ENCODE measurements around the gene CACNA2D1.

CACNA2D1 gene

DNA sequence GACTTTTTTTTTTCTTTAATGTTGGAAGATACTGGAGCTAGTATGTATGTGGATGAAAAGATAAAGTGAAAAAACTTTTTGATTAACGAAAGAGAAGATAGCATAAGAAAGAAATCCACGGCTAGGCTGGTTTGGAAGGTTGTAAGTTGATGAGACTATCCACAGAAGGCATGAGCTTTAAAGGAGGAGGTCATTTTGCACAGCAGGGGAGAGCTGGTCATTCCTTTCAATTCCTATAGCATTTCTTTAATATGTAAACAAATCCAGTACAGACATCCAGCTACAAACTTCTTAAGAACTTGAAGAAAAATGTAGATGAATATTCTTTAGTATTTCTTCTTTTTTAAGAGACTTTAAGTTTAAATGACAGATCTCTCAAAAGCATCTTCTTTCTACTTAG is 281.3 kb downstream of the CACNA2D1 start:
- H4K8ac ChIP-seq (ENCODE audit: low read depth, low read length), result no peak overlapping the region
- H3K27me3 ChIP-seq (ENCODE audit: insufficient read depth, low read length, poor library complexity), result no peaks in the 10 kb centered on the region
- H2AK5ac ChIP-seq (ENCODE audit: low read length), result no peak overlapping the region
- no peak overlapping the region for H3K27ac ChIP-seq (ENCODE audit: low read depth, low read length)
- no peak overlapping the region for H3K56ac ChIP-seq (ENCODE audit: low read length)
- no peak overlapping the region for H3K4me3 ChIP-seq (ENCODE audit: low read length)
- WGBS (ENCODE audit: extremely low coverage, insufficient coverage, low lambda C conversion rate), result no CpG with 5 or more reads among the region's 2 CpGs
- H4K5ac ChIP-seq (ENCODE audit: low read length), result no peak overlapping the region
- H3K18ac ChIP-seq (ENCODE audit: low read length), result no peak overlapping the region
- H3K9ac ChIP-seq (ENCODE audit: low read length), result no peak overlapping the region
- H2BK5ac ChIP-seq (ENCODE audit: low read length), result no peak overlapping the region
- H2BK120ac ChIP-seq (ENCODE audit: low read depth, low read length), result no peak overlapping the region
- H3K79me2 ChIP-seq (ENCODE audit: control insufficient read depth, insufficient read depth, low read length), result no peaks in the 10 kb centered on the region
- H3K23ac ChIP-seq (ENCODE audit: low read length), result no peak overlapping the region
- H3K36me3 ChIP-seq (ENCODE audit: control insufficient read depth, insufficient read depth, low read length), result no peaks in the 10 kb centered on the region
- no peaks in the 10 kb centered on the region for H3K4me1 ChIP-seq (ENCODE audit: control insufficient read depth, low read depth, low read length)
- no peak for DNase-seq
- H3K4me2 ChIP-seq (ENCODE audit: low read length), result no peak overlapping the region
- no peak overlapping the region for H2BK15ac ChIP-seq (replicated peaks; ENCODE audit: low read depth)
- H3K79me1 ChIP-seq (ENCODE audit: low read length), result no peaks in the 10 kb centered on the region
- H3K4ac ChIP-seq (ENCODE audit: low read depth, low read length), result no peak overlapping the region

DNA sequence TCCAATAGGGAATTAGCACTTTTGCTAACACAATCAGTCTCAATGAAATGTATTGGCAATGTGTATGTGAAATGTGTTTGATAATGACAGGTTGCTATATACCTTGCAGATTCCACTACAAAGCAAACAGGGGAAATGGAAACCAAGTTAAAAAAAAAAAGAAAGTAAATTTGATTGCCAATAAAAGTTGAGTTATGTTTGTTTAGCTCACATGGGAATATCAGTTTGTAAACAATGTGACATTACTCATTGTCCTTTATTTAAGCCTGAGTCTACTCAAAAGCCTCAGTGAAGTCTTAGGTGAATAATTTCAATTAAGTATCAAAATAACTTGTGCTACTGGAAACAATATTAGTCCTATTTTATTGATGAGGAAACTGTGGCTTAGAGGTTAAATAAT is 285.2 kb downstream of the CACNA2D1 start:
- Histone ChIP-seq H2BK120ac (ENCODE audit: low read depth, low read length) (no peak overlapping the region), H4K5ac (ENCODE audit: low read length) (no peak overlapping the region), H3K4me2 (ENCODE audit: low read length) (no peak overlapping the region), H3K9ac (ENCODE audit: low read length) (no peak overlapping the region), H3K36me3 (ENCODE audit: control insufficient read depth, insufficient read depth, low read length) (no peaks in the 10 kb centered on the region), H2AK5ac (ENCODE audit: low read length) (no peak overlapping the region), H3K27ac (ENCODE audit: low read depth, low read length) (no peak overlapping the region), H3K56ac (ENCODE audit: low read length) (no peak overlapping the region), H2BK15ac (replicated peaks; ENCODE audit: low read depth) (no peak overlapping the region), H2BK5ac (ENCODE audit: low read length) (no peak overlapping the region), H3K4ac (ENCODE audit: low read depth, low read length) (no peak overlapping the region), H3K23ac (ENCODE audit: low read length) (no peak overlapping the region), H3K27me3 (ENCODE audit: insufficient read depth, low read length, poor library complexity) (no peaks in the 10 kb centered on the region), H4K8ac (ENCODE audit: low read depth, low read length) (no peak overlapping the region), H3K4me3 (ENCODE audit: low read length) (no peak overlapping the region), H3K79me1 (ENCODE audit: low read length) (no peaks in the 10 kb centered on the region), H3K18ac (ENCODE audit: low read length) (no peak overlapping the region), H3K4me1 (ENCODE audit: control insufficient read depth, low read depth, low read length) (peaks cover 2% of the 10 kb centered on the region), H3K79me2 (ENCODE audit: control insufficient read depth, insufficient read depth, low read length) (no peaks in the 10 kb centered on the region)
- DNase-seq, result no peak

DNA sequence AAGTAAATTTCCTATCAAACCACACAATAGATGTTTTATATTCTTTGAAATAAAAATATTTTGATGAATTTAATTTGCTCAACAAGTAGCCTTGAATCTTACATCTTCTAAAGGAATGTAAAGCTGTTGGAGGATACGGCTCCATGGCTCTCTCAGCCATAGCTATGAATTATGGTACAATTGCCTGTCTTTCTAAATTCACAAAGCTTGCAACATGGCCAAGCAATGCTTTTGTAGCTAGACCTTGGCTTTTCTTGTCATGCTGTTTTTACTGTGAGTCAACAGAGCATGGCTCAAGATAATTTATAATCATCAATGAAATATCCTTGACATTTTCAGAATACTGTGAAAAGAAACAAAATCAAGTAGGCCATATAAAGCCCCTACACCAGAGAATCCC is 286.7 kb downstream of the CACNA2D1 start:
- no peak overlapping the region for H3K4me3 ChIP-seq (ENCODE audit: low read length)
- H4K8ac ChIP-seq (ENCODE audit: low read depth, low read length), result no peak overlapping the region
- no peak overlapping the region for H2AK5ac ChIP-seq (ENCODE audit: low read length)
- H3K56ac ChIP-seq (ENCODE audit: low read length), result no peak overlapping the region
- H4K5ac ChIP-seq (ENCODE audit: low read length), result no peak overlapping the region
- H3K27ac ChIP-seq (ENCODE audit: low read depth, low read length), result no peak overlapping the region
- no peaks in the 10 kb centered on the region for H3K27me3 ChIP-seq (ENCODE audit: insufficient read depth, low read length, poor library complexity)
- no peaks in the 10 kb centered on the region for H3K79me2 ChIP-seq (ENCODE audit: control insufficient read depth, insufficient read depth, low read length)
- no peak overlapping the region for H3K4ac ChIP-seq (ENCODE audit: low read depth, low read length)
- no peak overlapping the region for H3K18ac ChIP-seq (ENCODE audit: low read length)
- no peak for DNase-seq
- H2BK5ac ChIP-seq (ENCODE audit: low read length), result no peak overlapping the region
- no CpG with 5 or more reads among the region's 1 CpG for WGBS (ENCODE audit: extremely low coverage, insufficient coverage, low lambda C conversion rate)
- H3K36me3 ChIP-seq (ENCODE audit: control insufficient read depth, insufficient read depth, low read length), result no peaks in the 10 kb centered on the region
- H3K79me1 ChIP-seq (ENCODE audit: low read length), result no peaks in the 10 kb centered on the region
- peaks cover 2% of the 10 kb centered on the region for H3K4me1 ChIP-seq (ENCODE audit: control insufficient read depth, low read depth, low read length)
- no peak overlapping the region for H3K4me2 ChIP-seq (ENCODE audit: low read length)
- H2BK120ac ChIP-seq (ENCODE audit: low read depth, low read length), result no peak overlapping the region
- no peak overlapping the region for H2BK15ac ChIP-seq (replicated peaks; ENCODE audit: low read depth)
- no peak overlapping the region for H3K9ac ChIP-seq (ENCODE audit: low read length)
- H3K23ac ChIP-seq (ENCODE audit: low read length), result no peak overlapping the region

DNA sequence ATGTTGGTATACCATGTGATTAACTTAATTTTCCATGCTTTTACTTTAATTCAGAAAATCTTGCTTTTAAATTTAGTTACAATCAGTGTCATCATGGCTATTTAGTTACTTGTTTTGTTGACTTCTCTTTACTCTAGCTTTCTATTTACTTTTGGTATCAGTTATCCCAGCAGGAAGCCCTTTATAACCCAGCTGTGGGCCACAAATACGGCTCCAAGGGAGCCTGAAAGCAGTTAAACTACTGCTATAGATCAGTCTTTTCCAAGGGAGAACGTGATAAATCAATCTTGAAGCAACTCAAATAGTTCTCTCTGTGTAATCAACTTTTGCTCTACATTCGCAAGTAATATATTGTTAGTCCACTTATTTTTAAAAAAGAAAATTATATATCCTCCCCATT is 287.4 kb downstream of the CACNA2D1 start:
- Histone ChIP-seq H2BK120ac (ENCODE audit: low read depth, low read length) (no peak overlapping the region), H3K79me2 (ENCODE audit: control insufficient read depth, insufficient read depth, low read length) (no peaks in the 10 kb centered on the region), H3K18ac (ENCODE audit: low read length) (no peak overlapping the region), H3K4me3 (ENCODE audit: low read length) (no peak overlapping the region), H4K8ac (ENCODE audit: low read depth, low read length) (no peak overlapping the region), H3K4me1 (ENCODE audit: control insufficient read depth, low read depth, low read length) (peaks cover 2% of the 10 kb centered on the region), H2BK5ac (ENCODE audit: low read length) (no peak overlapping the region), H3K27ac (ENCODE audit: low read depth, low read length) (no peak overlapping the region), H3K36me3 (ENCODE audit: control insufficient read depth, insufficient read depth, low read length) (no peaks in the 10 kb centered on the region), H3K27me3 (ENCODE audit: insufficient read depth, low read length, poor library complexity) (no peaks in the 10 kb centered on the region), H3K4ac (ENCODE audit: low read depth, low read length) (no peak overlapping the region), H3K79me1 (ENCODE audit: low read length) (no peaks in the 10 kb centered on the region), H3K4me2 (ENCODE audit: low read length) (no peak overlapping the region), H3K23ac (ENCODE audit: low read length) (no peak overlapping the region), H4K5ac (ENCODE audit: low read length) (no peak overlapping the region), H3K9ac (ENCODE audit: low read length) (no peak overlapping the region), H2AK5ac (ENCODE audit: low read length) (no peak overlapping the region), H2BK15ac (replicated peaks; ENCODE audit: low read depth) (no peak overlapping the region), H3K56ac (ENCODE audit: low read length) (no peak overlapping the region)
- DNase-seq, result peak; percentile 86
- no CpG with 5 or more reads among the region's 3 CpGs for WGBS (ENCODE audit: extremely low coverage, insufficient coverage, low lambda C conversion rate)

DNA sequence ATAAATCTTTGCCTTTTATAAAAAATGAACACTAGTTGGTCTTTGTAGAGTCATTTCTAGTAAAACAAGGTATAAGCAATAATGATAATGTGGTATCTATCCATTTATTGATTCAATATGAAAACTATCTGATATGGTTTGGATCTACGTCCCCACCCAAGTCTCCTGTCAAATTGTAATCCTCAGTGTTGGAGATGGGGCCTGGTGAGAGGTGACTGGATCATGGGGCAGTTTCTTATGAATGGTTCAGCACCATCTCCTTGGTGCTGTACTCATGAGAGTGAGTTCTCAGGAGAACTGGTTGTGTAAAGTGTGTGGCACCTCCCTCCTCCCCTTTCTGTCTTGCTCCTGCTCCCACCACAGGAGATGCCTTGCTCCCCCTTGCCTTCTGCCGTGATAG is 288.8 kb downstream of the CACNA2D1 start:
- H3K27ac ChIP-seq (ENCODE audit: low read depth, low read length), result no peak overlapping the region
- H3K36me3 ChIP-seq (ENCODE audit: control insufficient read depth, insufficient read depth, low read length), result no peaks in the 10 kb centered on the region
- H3K18ac ChIP-seq (ENCODE audit: low read length), result no peak overlapping the region
- H2AK5ac ChIP-seq (ENCODE audit: low read length), result no peak overlapping the region
- no peak overlapping the region for H2BK15ac ChIP-seq (replicated peaks; ENCODE audit: low read depth)
- no peaks in the 10 kb centered on the region for H3K79me2 ChIP-seq (ENCODE audit: control insufficient read depth, insufficient read depth, low read length)
- DNase-seq, result no peak
- no peak overlapping the region for H2BK5ac ChIP-seq (ENCODE audit: low read length)
- no peak overlapping the region for H3K56ac ChIP-seq (ENCODE audit: low read length)
- H3K23ac ChIP-seq (ENCODE audit: low read length), result no peak overlapping the region
- no peak overlapping the region for H3K9ac ChIP-seq (ENCODE audit: low read length)
- H4K8ac ChIP-seq (ENCODE audit: low read depth, low read length), result no peak overlapping the region
- no peak overlapping the region for H3K4me3 ChIP-seq (ENCODE audit: low read length)
- WGBS (ENCODE audit: extremely low coverage, insufficient coverage, low lambda C conversion rate), result no CpG with 5 or more reads among the region's 2 CpGs
- peaks cover 2% of the 10 kb centered on the region for H3K79me1 ChIP-seq (ENCODE audit: low read length)
- H3K4me1 ChIP-seq (ENCODE audit: control insufficient read depth, low read depth, low read length), result peaks cover 2% of the 10 kb centered on the region
- no peak overlapping the region for H3K4ac ChIP-seq (ENCODE audit: low read depth, low read length)
- H3K4me2 ChIP-seq (ENCODE audit: low read length), result no peak overlapping the region
- no peak overlapping the region for H2BK120ac ChIP-seq (ENCODE audit: low read depth, low read length)
- no peaks in the 10 kb centered on the region for H3K27me3 ChIP-seq (ENCODE audit: insufficient read depth, low read length, poor library complexity)
- no peak overlapping the region for H4K5ac ChIP-seq (ENCODE audit: low read length)

DNA sequence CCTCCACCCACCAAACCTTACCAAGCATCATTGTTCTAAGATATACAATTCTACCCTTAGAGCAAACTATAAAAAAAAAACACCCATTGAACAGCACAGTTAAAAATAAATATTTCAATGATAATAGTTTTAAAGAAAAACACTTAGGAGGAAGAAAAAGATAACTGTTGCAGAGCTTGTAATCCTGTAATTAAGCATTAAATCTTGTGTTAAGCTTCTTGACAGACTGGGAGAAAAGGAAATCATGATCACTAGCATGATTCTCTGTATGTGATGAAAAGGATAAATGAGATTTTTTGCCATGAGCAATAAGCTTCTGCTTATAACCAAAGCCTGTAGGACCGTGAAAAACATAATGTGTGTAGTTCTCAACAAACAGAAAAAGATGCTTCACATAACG is 289.8 kb downstream of the CACNA2D1 start:
- DNase-seq, result no peak
- Histone ChIP-seq H2BK15ac (replicated peaks; ENCODE audit: low read depth) (no peak overlapping the region), H2AK5ac (ENCODE audit: low read length) (no peak overlapping the region), H3K36me3 (ENCODE audit: control insufficient read depth, insufficient read depth, low read length) (no peaks in the 10 kb centered on the region), H3K4me2 (ENCODE audit: low read length) (no peak overlapping the region), H2BK120ac (ENCODE audit: low read depth, low read length) (no peak overlapping the region), H4K8ac (ENCODE audit: low read depth, low read length) (no peak overlapping the region), H3K23ac (ENCODE audit: low read length) (no peak overlapping the region), H3K27ac (ENCODE audit: low read depth, low read length) (no peak overlapping the region), H3K79me2 (ENCODE audit: control insufficient read depth, insufficient read depth, low read length) (no peaks in the 10 kb centered on the region), H3K27me3 (ENCODE audit: insufficient read depth, low read length, poor library complexity) (no peaks in the 10 kb centered on the region), H3K4ac (ENCODE audit: low read depth, low read length) (no peak overlapping the region), H3K9ac (ENCODE audit: low read length) (no peak overlapping the region), H3K4me3 (ENCODE audit: low read length) (no peak overlapping the region), H2BK5ac (ENCODE audit: low read length) (no peak overlapping the region), H3K4me1 (ENCODE audit: control insufficient read depth, low read depth, low read length) (peaks cover 2% of the 10 kb centered on the region), H3K56ac (ENCODE audit: low read length) (no peak overlapping the region), H3K18ac (ENCODE audit: low read length) (no peak overlapping the region), H4K5ac (ENCODE audit: low read length) (no peak overlapping the region), H3K79me1 (ENCODE audit: low read length) (peaks cover 2% of the 10 kb centered on the region)
- WGBS (ENCODE audit: extremely low coverage, insufficient coverage, low lambda C conversion rate), result no CpG with 5 or more reads among the region's 2 CpGs
